NCI-H2081 treated with DMSO at 0.1 percent for 48 hours (cell line): Measurements from ENCODE around the gene PSG11.
"Not testable (repeated sequence)": the region's sequence is repeated elsewhere in the genome, so short reads cannot be mapped to it uniquely, and the experiment has no call there.

Experiments used
- DNase-seq: peaks from one replicate; lab custom pipeline; 2025; lab: John Stamatoyannopoulos, UW

Gene PSG11

GRCh38 chr19:42988206-42988605 lies 38.1 kb downstream of the PSG11 start:
- not testable (repeated sequence) for DNase-seq

- no peak for DNase-seq
These were observed 40.7 kb downstream of the PSG11 start for GRCh38 chr19:42985588-42985987.

GRCh38 chr19:42982111-42982510 lies 44.2 kb downstream of the PSG11 start:
- DNase-seq = not testable (repeated sequence)

- DNase-seq = not testable (repeated sequence)
These were observed 54.8 kb downstream of the PSG11 start for GRCh38 chr19:42971451-42971850.

- DNase-seq = no peak
These were observed 61.1 kb downstream of the PSG11 start for GRCh38 chr19:42965176-42965575.

- DNase-seq = no peak
These were observed 65.2 kb downstream of the PSG11 start for GRCh38 chr19:42961119-42961518.
